H9 (cell line): ENCODE data around the gene TMEM61. TPM values are rescaled to one million over a fixed set of nuclear protein-coding genes. Genes with fewer than 3 reads are reported as not detected.

Experiments
- DNase-seq: peaks from one replicate; pipeline ENCODE4 v3.0.0-alpha.2; 2017
- H2AFZ ChIP-seq: one replicate; pipeline ENCODE4 v1.6.1; 2013; ENCODE audit warnings: mild to moderate bottlenecking, low read length, control low read depth, moderate library complexity
- H2AK5ac ChIP-seq: 2 replicates; pipeline ENCODE4 v1.6.1; 2013; ENCODE audit warnings: low read length, control low read depth, mixed read lengths; ENCODE audit not compliant: insufficient read length
- H2BK120ac ChIP-seq: one replicate; pipeline ENCODE4 v1.6.1; 2013; ENCODE audit warnings: low read depth, mild to moderate bottlenecking, low read length, control low read depth, inconsistent platforms; ENCODE audit not compliant: poor library complexity, severe bottlenecking
- H2BK12ac ChIP-seq: 2 replicates; pipeline ENCODE4 v1.6.1; 2013; ENCODE audit warnings: low read length, control low read depth, mixed read lengths, low read depth; ENCODE audit not compliant: insufficient read length
- H2BK15ac ChIP-seq: 2 replicates; pipeline ENCODE4 v1.6.1; 2013; ENCODE audit warnings: low read depth, low read length, control low read depth
- H2BK20ac ChIP-seq: one replicate; pipeline ENCODE4 v1.6.1; 2013; ENCODE audit warnings: low read depth, mild to moderate bottlenecking, low read length, control low read depth, inconsistent platforms; ENCODE audit not compliant: poor library complexity, severe bottlenecking
- H2BK5ac ChIP-seq: 2 replicates; pipeline ENCODE4 v1.6.1; 2013; ENCODE audit warnings: low read length, control low read depth, mixed read lengths; ENCODE audit not compliant: insufficient read length
- H3K14ac ChIP-seq: 2 replicates; pipeline ENCODE4 v1.6.1; 2013; ENCODE audit warnings: low read length, control low read depth; ENCODE audit not compliant: insufficient read depth
- H3K18ac ChIP-seq: 2 replicates; pipeline ENCODE4 v1.6.1; 2013; ENCODE audit warnings: low read depth, mild to moderate bottlenecking, mixed read lengths, low read length, control low read depth; ENCODE audit not compliant: insufficient read length
- H3K23ac ChIP-seq: 2 replicates; pipeline ENCODE4 v1.6.1; 2013; ENCODE audit warnings: low read length, control low read depth, mixed read lengths, low read depth; ENCODE audit not compliant: insufficient read length
- H3K23me2 ChIP-seq: 2 replicates; pipeline ENCODE4 v1.6.1; 2013; ENCODE audit warnings: low read depth, mild to moderate bottlenecking, mixed read lengths, low read length, control low read depth; ENCODE audit not compliant: insufficient read length, poor library complexity, severe bottlenecking
- H3K27ac ChIP-seq: 2 replicates; pipeline ENCODE4 v1.5.1; 2013; ENCODE audit warnings: low read length, control low read depth, mixed read lengths, low read depth; ENCODE audit not compliant: insufficient read length
- H3K27me3 ChIP-seq: 2 replicates; pipeline ENCODE4 v1.6.1; 2013; ENCODE audit warnings: low read length, control low read depth, inconsistent platforms; ENCODE audit not compliant: insufficient read depth
- H3K4ac ChIP-seq: 2 replicates; pipeline ENCODE4 v1.6.1; 2013; ENCODE audit warnings: low read depth, mild to moderate bottlenecking, control low read depth, inconsistent platforms, low read length, moderate library complexity
- H3K4me1 ChIP-seq: 2 replicates; pipeline ENCODE4 v1.6.1; 2013; ENCODE audit warnings: low read length, control low read depth, inconsistent platforms; ENCODE audit not compliant: insufficient read depth
- H3K4me2 ChIP-seq: 2 replicates; pipeline ENCODE4 v1.6.1; 2013; ENCODE audit warnings: low read length, control low read depth, mixed read lengths; ENCODE audit not compliant: insufficient read length, insufficient read depth
- H3K56ac ChIP-seq: 2 replicates; pipeline ENCODE4 v1.6.1; 2013; ENCODE audit warnings: low read depth, mild to moderate bottlenecking, mixed read lengths, low read length, control low read depth; ENCODE audit not compliant: insufficient read length
- H3K79me1 ChIP-seq: 2 replicates; pipeline ENCODE4 v1.6.1; 2013; ENCODE audit warnings: low read depth, mild to moderate bottlenecking, moderate library complexity, low read length, control low read depth, inconsistent platforms; ENCODE audit not compliant: insufficient read depth, poor library complexity, severe bottlenecking
- H3K79me2 ChIP-seq: 2 replicates; pipeline ENCODE4 v1.6.1; 2013; ENCODE audit warnings: low read length, control low read depth, inconsistent platforms; ENCODE audit not compliant: insufficient read depth
- H3K9ac ChIP-seq: 2 replicates; pipeline ENCODE4 v1.6.1; 2013; ENCODE audit warnings: low read length, control low read depth, mixed read lengths; ENCODE audit not compliant: insufficient read length; ENCODE audit errors: extremely low read depth
- H3K9me3 ChIP-seq: one replicate; pipeline ENCODE4 v1.6.1; 2013; ENCODE audit warnings: low read depth, low read length, inconsistent platforms; ENCODE audit not compliant: control insufficient read depth
- H3T11ph ChIP-seq: one replicate; pipeline ENCODE4 v1.6.1; 2013; ENCODE audit warnings: mild to moderate bottlenecking, low read length, control low read depth, inconsistent platforms
- H4K20me1 ChIP-seq: one replicate; pipeline ENCODE4 v1.6.1; 2013; ENCODE audit not compliant: control insufficient read depth, insufficient read length, insufficient read depth
- H4K5ac ChIP-seq: 2 replicates; pipeline ENCODE4 v1.6.1; 2013; ENCODE audit warnings: low read depth, mild to moderate bottlenecking, mixed read lengths, low read length, control low read depth; ENCODE audit not compliant: insufficient read length
- H4K8ac ChIP-seq: replicated peaks from 2 replicates; pipeline ENCODE4 v1.6.1; 2013; ENCODE audit warnings: low read length, control low read depth, mixed read lengths, low read depth; ENCODE audit not compliant: insufficient read length
- H4K91ac ChIP-seq: 2 replicates; pipeline ENCODE4 v1.6.1; 2013; ENCODE audit warnings: low read depth, mild to moderate bottlenecking, moderate library complexity, mixed read lengths, low read length, control low read depth; ENCODE audit not compliant: insufficient read length
- H3K27ac Mint-ChIP-seq, 3 experiments: 2 replicates in 2 of 3; 3 replicates in 1 of 3; pipeline ENCODE4 v1.8.0; 2020 to 2021; ENCODE audit warnings: mixed read lengths in 3 of 3, mild to moderate bottlenecking in 1 of 3, moderate library complexity in 1 of 3
- H3K27me3 Mint-ChIP-seq: 2 replicates; pipeline ENCODE4 v1.8.0; 2021; ENCODE audit warnings: low read depth, mild to moderate bottlenecking, moderate library complexity, mixed read lengths
- H3K36me3 Mint-ChIP-seq, 3 experiments: 2 replicates in 2 of 3; 3 replicates in 1 of 3; pipeline ENCODE4 v1.8.0; 2020 to 2021; ENCODE audit warnings: low read depth in 3 of 3, mixed read lengths in 3 of 3; ENCODE audit not compliant: insufficient read depth in 1 of 3
- H3K4me1 Mint-ChIP-seq, 2 experiments: 2 replicates each; pipeline ENCODE4 v1.8.0; 2020; ENCODE audit warnings: mixed read lengths in 2 of 2
- H3K4me3 Mint-ChIP-seq, 2 experiments: 2 replicates in 1 of 2; 3 replicates in 1 of 2; pipeline ENCODE4 v1.8.0; 2020 to 2021; ENCODE audit warnings: mild to moderate bottlenecking in 2 of 2, mixed read lengths in 2 of 2, moderate library complexity in 1 of 2
- H3K9me3 Mint-ChIP-seq, 2 experiments: 2 replicates in 1 of 2; 3 replicates in 1 of 2; pipeline ENCODE4 v1.8.0; 2020; ENCODE audit warnings: mild to moderate bottlenecking in 2 of 2, mixed read lengths in 2 of 2, moderate library complexity in 1 of 2
- CTCF ChIP-seq: fragments of 200-600 bp; sonication (generic); conservative IDR thresholded peaks from 3 replicates; pipeline ENCODE4 v1.8.0; 2021; ENCODE audit warnings: antibody characterized with exemption, mild to moderate bottlenecking
- WGBS: extraction: QIAGEN DNeasy Blood & Tissue Kit; methylation state at CpG from one replicate; pipeline ENCODE4 v1.1.7; 2013; ENCODE audit warnings: missing lambda C conversion rate, low lambda C conversion rate, mixed read lengths; ENCODE audit not compliant: insufficient read length; ENCODE audit errors: extremely low coverage; 5-methylcytosine and 5-hydroxymethylcytosine counted together
- total RNA-seq: library from RNA; stranded (reverse); gene quantifications from 2 replicates; pipeline ENCODE4 v1.2.1, GENCODE V29; 2021

TMEM61 gene
- total RNA-seq, 1 experiment from 2014 or later, result 0.61 TPM

- Histone ChIP-seq H2BK120ac (no peak overlapping the region), H3K9me3 (no peaks in the 10 kb centered on the region), H4K91ac (no peak overlapping the region), H3K9ac (no peak overlapping the region), H3K4ac (no peak overlapping the region), H3K79me1 (no peaks in the 10 kb centered on the region), H3K4me2 (no peak overlapping the region), H3K4me1 (no peaks in the 10 kb centered on the region; the same call in 1 of the 2 replicates), H4K20me1 (no peaks in the 10 kb centered on the region), H4K5ac (no peak overlapping the region), H2BK5ac (no peak overlapping the region), H3T11ph (no peak overlapping the region), H3K27ac (no peak overlapping the region), H2BK20ac (no peak overlapping the region), H2BK15ac (no peak overlapping the region), H2AK5ac (no peak overlapping the region), H3K79me2 (no peaks in the 10 kb centered on the region), H2BK12ac (no peak overlapping the region), H3K18ac (no peak overlapping the region), H3K27me3 (no peaks in the 10 kb centered on the region), H3K56ac (no peak overlapping the region), H3K23ac (no peak overlapping the region), H2AFZ (no peak overlapping the region), H3K14ac (no peak overlapping the region), H4K8ac (no peak overlapping the region), H3K23me2 (no peaks in the 10 kb centered on the region)
- peaks cover 3% of the 10 kb centered on the region in 2 experiments; a peak in 3 of 5 replicates for H3K9me3 Mint-ChIP-seq
- no peak overlapping the region for H3K27ac Mint-ChIP-seq
- peaks cover 0 to 3% (median 0%) of the 10 kb centered on the region in 3 experiments; a peak in 2 of 7 replicates for H3K36me3 Mint-ChIP-seq
- DNase-seq, result no peak
- no peak for TF ChIP-seq CTCF
- H3K27me3 Mint-ChIP-seq, result peaks cover 21% of the 10 kb centered on the region
- H3K4me1 Mint-ChIP-seq, result peaks cover 24 to 26% of the 10 kb centered on the region in 2 experiments
- no peak overlapping the region for H3K4me3 Mint-ChIP-seq
- no CpG with 5 or more reads among the region's 5 CpGs for WGBS
Observed at GRCh38 chr1:54947540-54947939, 32.9 kb upstream of the TMEM61 start.
